Measurements from ENCODE around the gene OR52N4. TPM values are rescaled to one million over a fixed set of nuclear protein-coding genes. Genes with fewer than 3 reads are reported as not detected.

Gene OR52N4
- total RNA-seq, 1 experiment from 2014 or later: not detected

DNA sequence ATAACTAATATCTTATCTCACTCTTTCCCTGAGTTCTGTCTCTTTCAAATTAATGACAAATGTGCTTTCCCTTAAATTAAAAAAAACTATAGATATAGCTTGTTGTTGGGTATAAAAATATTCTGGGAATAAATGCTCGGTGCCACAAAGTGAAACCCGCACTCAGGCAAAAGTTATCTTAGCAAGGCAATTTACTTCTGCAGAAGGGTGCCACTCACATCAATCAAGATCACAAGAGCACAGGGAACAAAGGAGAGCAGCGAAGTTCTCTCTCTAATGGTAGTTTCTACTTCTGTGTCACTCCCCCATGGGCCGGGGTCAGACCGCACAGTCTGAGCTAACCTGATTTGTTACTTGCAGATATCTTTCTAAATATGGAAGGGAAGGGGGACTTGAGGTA is 49.9 kb downstream of the OR52N4 start:
- CTCF ChIA-PET: no interaction called here

More for the DNA sequence above, 49.9 kb downstream of the OR52N4 start:
- Histone ChIP-seq H4K20me1 (ENCODE audit: insufficient read depth) (no peaks in the 10 kb centered on the region), H3K27ac (ENCODE audit: low read depth, low read length) (no peak overlapping the region), H3K9me3 (ENCODE audit: control insufficient read depth in 1 of 2, insufficient read depth in 1 of 2, low read depth in 1 of 2, low read length in 2 of 2) (no peaks in the 10 kb centered on the region), H3K27me3 (ENCODE audit: insufficient read depth, low read length) (peaks cover 67% of the 10 kb centered on the region), H2AFZ (ENCODE audit: low read depth, low read length, poor library complexity, severe bottlenecking) (no peak overlapping the region), H3K9me2 (ENCODE audit: insufficient read depth) (no peaks in the 10 kb centered on the region), H3K9ac (ENCODE audit: low read length) (no peak overlapping the region), H3K79me2 (ENCODE audit: insufficient read depth, low read length) (no peaks in the 10 kb centered on the region), H3K4me2 (ENCODE audit: low read length) (no peak overlapping the region), H3K36me3 (ENCODE audit: control insufficient read depth in 1 of 2, insufficient read depth in 2 of 2, low read length in 2 of 2) (no peaks in the 10 kb centered on the region), H3K4me1 (ENCODE audit: control insufficient read depth in 1 of 2, insufficient read depth in 2 of 2, low read length in 2 of 2) (peaks cover 0 to 4% of the 10 kb centered on the region in 2 experiments; a peak in 1 of 4 replicates), H3K4me3 (replicated peaks in 1 of 2; ENCODE audit: low read depth in 1 of 2, low read length in 2 of 2) (no peak overlapping the region)
- POLR2A ChIA-PET: no interaction called here
- TF ChIP-seq CBX3 (IDR thresholded peaks at IDR 0.05; ENCODE audit: low read depth) (no peak), SIN3A (IDR thresholded peaks at IDR 0.05; ENCODE audit: low read depth) (no peak), TCF7L2 (IDR thresholded peaks at IDR 0.05; ENCODE audit: borderline replicate concordance, extremely low read depth, insufficient read depth, insufficient read length) (no peak), POLR2AphosphoS5 (IDR thresholded peaks at IDR 0.05; ENCODE audit: low read depth, low read length) (no peak), FOSL1 (IDR thresholded peaks at IDR 0.05; ENCODE audit: low read depth) (no peak)
- TF ChIP-seq, protein P1, sequence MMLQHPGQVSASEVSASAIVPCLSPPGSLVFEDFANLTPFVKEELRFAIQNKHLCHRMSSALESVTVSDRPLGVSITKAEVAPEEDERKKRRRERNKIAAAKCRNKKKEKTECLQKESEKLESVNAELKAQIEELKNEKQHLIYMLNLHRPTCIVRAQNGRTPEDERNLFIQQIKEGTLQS (IDR thresholded peaks at IDR 0.05): no peak
- DNase-seq (ENCODE audit: low read depth, low spot score) (no peak), ATAC-seq (no peak)
- RAD21 ChIA-PET (ENCODE audit: low non-redundant PET in 1 of 2, low total read pairs in 2 of 2, uncharacterized antibody in 2 of 2, unreplicated experiment in 2 of 2): no interaction called here
- intact Hi-C loops (cut with micrococcal nuclease): no loop called here
- no TSS peak for BruUV-seq (replicated peaks)

Other genes with a start within 250 kb of the OR52N4 start
- not detected for gene UBQLN3, start 244.3 kb upstream of the OR52N4 start, total RNA-seq (2021; ENCODE audit: unreplicated experiment)
- gene UBQLNL, start 237.5 kb upstream of the OR52N4 start, total RNA-seq (2021; ENCODE audit: unreplicated experiment): not detected
- gene OR52H1, start 205.7 kb upstream of the OR52N4 start, total RNA-seq (2021; ENCODE audit: unreplicated experiment): not detected
- not detected for gene OR52B6, start 173.4 kb upstream of the OR52N4 start, total RNA-seq (2021; ENCODE audit: unreplicated experiment)
- 3.0 TPM for gene TRIM6, start 157.6 kb upstream of the OR52N4 start, total RNA-seq (2021; ENCODE audit: unreplicated experiment)
- 0.42 TPM for gene TRIM34, start 129.2 kb upstream of the OR52N4 start, total RNA-seq (2021; ENCODE audit: unreplicated experiment)
- 13.7 TPM for gene TRIM5, start 69.2 kb upstream of the OR52N4 start, total RNA-seq (2021; ENCODE audit: unreplicated experiment)
- gene TRIM22, start 64.5 kb upstream of the OR52N4 start, total RNA-seq (2021; ENCODE audit: unreplicated experiment): 0.61 TPM
- gene OR56B1, start 17.8 kb upstream of the OR52N4 start, total RNA-seq (2021; ENCODE audit: unreplicated experiment): not detected
- not detected for gene OR52N5, start 29.1 kb downstream of the OR52N4 start, total RNA-seq (2021; ENCODE audit: unreplicated experiment)
- not detected for gene OR52N1, start 37.0 kb downstream of the OR52N4 start, total RNA-seq (2021; ENCODE audit: unreplicated experiment)
- not detected for gene OR52N2, start 54.7 kb downstream of the OR52N4 start, total RNA-seq (2021; ENCODE audit: unreplicated experiment)
- gene OR52E6, start 87.7 kb downstream of the OR52N4 start, total RNA-seq (2021; ENCODE audit: unreplicated experiment): not detected
- gene OR52E8, start 103.4 kb downstream of the OR52N4 start, total RNA-seq (2021; ENCODE audit: unreplicated experiment): not detected
- not detected for gene OR52E4, start 126.4 kb downstream of the OR52N4 start, total RNA-seq (2021; ENCODE audit: unreplicated experiment)
- gene OR52E5, start 139.0 kb downstream of the OR52N4 start, total RNA-seq (2021; ENCODE audit: unreplicated experiment): not detected
- not detected for gene OR56A3, start 188.0 kb downstream of the OR52N4 start, total RNA-seq (2021; ENCODE audit: unreplicated experiment)
- not detected for gene OR56A5, start 214.3 kb downstream of the OR52N4 start, total RNA-seq (2021; ENCODE audit: unreplicated experiment)
- not detected for gene OR52L1, start 232.7 kb downstream of the OR52N4 start, total RNA-seq (2021; ENCODE audit: unreplicated experiment)